ENCODE results near the gene NRARP. TPM values are rescaled to one million over a fixed set of nuclear protein-coding genes. Genes with fewer than 3 reads are reported as not detected.
A peak's percentile ranks its signal among the peaks of the same experiment; 100 is the strongest.

NRARP gene
- total and polyA plus RNA-seq, 2 of the 13 experiments (the other 11 are each of a cell fraction or from before 2014, with no cell fraction given), result 0.22 to 0.46 TPM

DNA sequence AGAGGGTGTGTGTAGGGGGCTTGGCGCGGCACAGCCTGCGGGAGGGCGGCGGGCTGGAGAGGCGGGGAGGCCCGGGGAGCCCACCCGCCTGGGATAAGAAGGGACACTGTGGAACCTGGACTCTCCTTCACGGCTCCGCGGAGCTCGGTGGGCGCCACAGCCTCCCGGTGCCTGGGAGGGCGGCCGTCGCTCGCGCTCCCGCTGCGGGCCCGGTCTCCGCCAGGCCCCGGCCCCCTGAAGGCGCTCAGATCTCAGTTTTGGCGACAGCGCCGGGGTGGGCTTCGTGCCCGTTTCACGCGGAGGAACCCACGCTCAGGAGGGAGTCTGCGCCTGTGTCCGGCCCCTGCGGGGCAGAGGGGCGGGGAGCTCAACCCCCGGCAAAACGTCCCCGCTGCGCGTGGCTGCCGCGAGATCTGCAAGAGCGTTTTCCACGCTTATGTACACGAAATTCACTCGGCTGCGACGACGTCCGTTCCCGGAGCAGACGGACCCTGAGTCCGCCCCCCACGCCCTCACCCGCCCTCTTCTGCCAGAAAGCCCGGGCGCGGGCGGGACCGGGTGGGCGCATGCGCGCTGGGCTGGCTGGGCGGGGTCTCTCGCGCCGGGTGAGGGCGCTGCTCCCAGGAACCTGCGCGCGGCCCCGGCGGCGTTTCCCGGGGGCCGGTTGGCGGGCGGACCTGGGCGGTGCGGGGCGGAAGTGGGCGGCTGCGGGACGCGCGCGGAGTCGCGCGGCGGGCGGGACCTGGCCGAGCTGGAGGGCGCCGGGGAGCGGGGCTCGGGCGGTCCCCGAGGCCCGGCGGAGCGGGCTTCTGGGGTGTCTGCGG lies 47.2 kb downstream of the NRARP start, which contains the start of gene NELFB (continued):
- TF ChIP-seq NFE2 (CRISPR knock-in tag; IDR thresholded peaks at IDR 0.05) (no peak), ZMYM3 (CRISPR knock-in tag; IDR thresholded peaks at IDR 0.05) (no peak), ZNF781 (CRISPR knock-in tag; IDR thresholded peaks at IDR 0.05; ENCODE audit: borderline replicate concordance, not compliant biosample characterization) (peak; percentile 28), ZNF614 (CRISPR knock-in tag; IDR thresholded peaks at IDR 0.05; ENCODE audit: borderline replicate concordance) (no peak), ARNT (IDR thresholded peaks at IDR 0.05) (no peak), ZNF138 (CRISPR knock-in tag; IDR thresholded peaks at IDR 0.05; ENCODE audit: low read depth) (no peak), GATAD2A (CRISPR knock-in tag; IDR thresholded peaks at IDR 0.05) (0 out of 2 replicates have a peak, but pooled peaks have one; percentile 13), CHCHD3 (CRISPR knock-in tag; IDR thresholded peaks at IDR 0.05) (peak; percentile 40; the same call in 1 of the 2 replicates), THAP8 (CRISPR knock-in tag; IDR thresholded peaks at IDR 0.05; ENCODE audit: borderline replicate concordance) (no peak), FOXA3 (CRISPR knock-in tag; IDR thresholded peaks at IDR 0.05) (no peak; the same call in 1 of the 2 replicates), ARID2 (CRISPR knock-in tag; IDR thresholded peaks at IDR 0.05; ENCODE audit: borderline replicate concordance) (no peak), ZC3H13 (CRISPR knock-in tag; IDR thresholded peaks at IDR 0.05) (0 out of 2 replicates have a peak, but pooled peaks have one; percentile 9), SCMH1 (CRISPR knock-in tag; IDR thresholded peaks at IDR 0.05; ENCODE audit: borderline replicate concordance) (no peak), MTERF4 (CRISPR knock-in tag; IDR thresholded peaks at IDR 0.05) (no peak), ATAD3A (CRISPR knock-in tag; IDR thresholded peaks at IDR 0.05) (no peak), NRL (CRISPR knock-in tag; IDR thresholded peaks at IDR 0.05; ENCODE audit: borderline replicate concordance) (peak; percentile 36; the same call in 1 of the 2 replicates), EZH2 (conservative IDR thresholded peaks at IDR 0.05; ENCODE audit: low read depth, low read length) (no peak), BCL6 (CRISPR knock-in tag; IDR thresholded peaks at IDR 0.05) (no peak)
- TF ChIP-seq, protein P1, sequence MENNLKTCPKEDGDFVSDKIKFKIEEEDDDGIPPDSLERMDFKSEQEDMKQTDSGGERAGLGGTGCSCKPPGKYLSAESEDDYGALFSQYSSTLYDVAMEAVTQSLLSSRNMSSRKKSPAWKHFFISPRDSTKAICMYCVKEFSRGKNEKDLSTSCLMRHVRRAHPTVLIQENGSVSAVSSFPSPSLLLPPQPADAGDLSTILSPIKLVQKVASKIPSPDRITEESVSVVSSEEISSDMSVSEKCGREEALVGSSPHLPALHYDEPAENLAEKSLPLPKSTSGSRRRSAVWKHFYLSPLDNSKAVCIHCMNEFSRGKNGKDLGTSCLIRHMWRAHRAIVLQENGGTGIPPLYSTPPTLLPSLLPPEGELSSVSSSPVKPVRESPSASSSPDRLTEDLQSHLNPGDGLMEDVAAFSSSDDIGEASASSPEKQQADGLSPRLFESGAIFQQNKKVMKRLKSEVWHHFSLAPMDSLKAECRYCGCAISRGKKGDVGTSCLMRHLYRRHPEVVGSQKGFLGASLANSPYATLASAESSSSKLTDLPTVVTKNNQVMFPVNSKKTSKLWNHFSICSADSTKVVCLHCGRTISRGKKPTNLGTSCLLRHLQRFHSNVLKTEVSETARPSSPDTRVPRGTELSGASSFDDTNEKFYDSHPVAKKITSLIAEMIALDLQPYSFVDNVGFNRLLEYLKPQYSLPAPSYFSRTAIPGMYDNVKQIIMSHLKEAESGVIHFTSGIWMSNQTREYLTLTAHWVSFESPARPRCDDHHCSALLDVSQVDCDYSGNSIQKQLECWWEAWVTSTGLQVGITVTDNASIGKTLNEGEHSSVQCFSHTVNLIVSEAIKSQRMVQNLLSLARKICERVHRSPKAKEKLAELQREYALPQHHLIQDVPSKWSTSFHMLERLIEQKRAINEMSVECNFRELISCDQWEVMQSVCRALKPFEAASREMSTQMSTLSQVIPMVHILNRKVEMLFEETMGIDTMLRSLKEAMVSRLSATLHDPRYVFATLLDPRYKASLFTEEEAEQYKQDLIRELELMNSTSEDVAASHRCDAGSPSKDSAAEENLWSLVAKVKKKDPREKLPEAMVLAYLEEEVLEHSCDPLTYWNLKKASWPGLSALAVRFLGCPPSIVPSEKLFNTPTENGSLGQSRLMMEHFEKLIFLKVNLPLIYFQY (CRISPR knock-in tag; IDR thresholded peaks at IDR 0.05; ENCODE audit: borderline replicate concordance), result no peak; the same call in 1 of the 2 replicates
